Neural progenitor cell (in vitro differentiated cells): ENCODE data around the gene OR6N2. TPM values are rescaled to one million over a fixed set of nuclear protein-coding genes. Genes with fewer than 3 reads are reported as not detected.

Experiments
- DNase-seq: peaks from one replicate; pipeline ENCODE4 v3.0.0-alpha.2; 2016; ENCODE audit warnings: low spot score
- H2AFZ ChIP-seq: fragments of 200-600 bp; sonication (generic); replicated peaks from 2 replicates; pipeline ENCODE4 v1.6.1; 2016; ENCODE audit warnings: antibody characterized with exemption
- H3F3A ChIP-seq: fragments of 200-600 bp; sonication (generic); 2 replicates; pipeline ENCODE4 v1.6.1; 2016; ENCODE audit warnings: antibody characterized with exemption, low read depth
- H3K27ac ChIP-seq: fragments of 200-600 bp; sonication (generic); 2 replicates; pipeline ENCODE4 v1.5.1; 2016; ENCODE audit warnings: mild to moderate bottlenecking
- H3K27me3 ChIP-seq: fragments of 200-600 bp; sonication (generic); 2 replicates; pipeline ENCODE4 v1.6.1; 2016; ENCODE audit warnings: mild to moderate bottlenecking, moderate library complexity
- H3K36me3 ChIP-seq: fragments of 200-600 bp; sonication (generic); 2 replicates; pipeline ENCODE4 v1.5.1; 2016
- H3K4me1 ChIP-seq: fragments of 200-600 bp; sonication (generic); 2 replicates; pipeline ENCODE4 v1.6.1; 2016; ENCODE audit warnings: mixed run types
- H3K4me2 ChIP-seq: fragments of 200-600 bp; sonication (generic); 2 replicates; pipeline ENCODE4 v1.6.1; 2016
- H3K4me3 ChIP-seq: fragments of 200-600 bp; sonication (generic); 2 replicates; pipeline ENCODE4 v1.5.1; 2016
- H3K79me2 ChIP-seq: fragments of 200-600 bp; sonication (generic); 2 replicates; pipeline ENCODE4 v1.6.1; 2016; ENCODE audit warnings: low read depth
- H3K9ac ChIP-seq: fragments of 200-600 bp; sonication (generic); 2 replicates; pipeline ENCODE4 v1.6.1; 2016
- H3K9me3 ChIP-seq: fragments of 200-600 bp; sonication (generic); 2 replicates; pipeline ENCODE4 v1.5.1; 2016; ENCODE audit warnings: low read depth
- H4K20me1 ChIP-seq: fragments of 200-600 bp; sonication (generic); 2 replicates; pipeline ENCODE4 v1.6.1; 2016; ENCODE audit warnings: low read depth
- H3K27ac Mint-ChIP-seq: 3 replicates; pipeline ENCODE4 v1.8.0; 2021; ENCODE audit warnings: mixed read lengths
- H3K27me3 Mint-ChIP-seq: 2 replicates; pipeline ENCODE4 v1.8.0; 2022; ENCODE audit warnings: low read depth, mild to moderate bottlenecking, inconsistent platforms, moderate library complexity, mixed read lengths; ENCODE audit not compliant: insufficient read depth
- H3K36me3 Mint-ChIP-seq: 3 replicates; pipeline ENCODE4 v1.8.0; 2021; ENCODE audit warnings: mixed read lengths
- H3K4me1 Mint-ChIP-seq: 3 replicates; pipeline ENCODE4 v1.8.0; 2021; ENCODE audit warnings: mixed read lengths
- H3K4me3 Mint-ChIP-seq: 3 replicates; pipeline ENCODE4 v1.8.0; 2021; ENCODE audit warnings: mild to moderate bottlenecking, moderate library complexity, mixed read lengths
- H3K9me3 Mint-ChIP-seq: 3 replicates; pipeline ENCODE4 v1.8.0; 2020; ENCODE audit warnings: mixed read lengths
- CTCF ChIP-seq: fragments of 200-600 bp; sonication (generic); IDR thresholded peaks from 2 replicates; pipeline ENCODE4 v1.5.1; 2017; ENCODE audit warnings: antibody characterized with exemption, mild to moderate bottlenecking
- EZH2 ChIP-seq: fragments of 200-600 bp; sonication (generic); IDR thresholded peaks from 2 replicates; pipeline ENCODE4 v1.6.1; 2017; ENCODE audit warnings: antibody characterized with exemption, mild to moderate bottlenecking, moderate library complexity
- EZH2phosphoT487 ChIP-seq: fragments of 200-600 bp; sonication (generic); IDR thresholded peaks from 2 replicates; pipeline ENCODE4 v1.6.1; 2017; ENCODE audit warnings: antibody characterized with exemption
- total RNA-seq: library from RNA; depleted of rRNA; stranded (reverse); fragments of >200 nt; gene quantifications from 2 replicates; pipeline ENCODE4 v1.2.3, GENCODE V29; 2015; ENCODE audit warnings: low replicate concordance

The OR6N2 gene
- total RNA-seq, 1 donor from 2014 or later = not detected

DNA sequence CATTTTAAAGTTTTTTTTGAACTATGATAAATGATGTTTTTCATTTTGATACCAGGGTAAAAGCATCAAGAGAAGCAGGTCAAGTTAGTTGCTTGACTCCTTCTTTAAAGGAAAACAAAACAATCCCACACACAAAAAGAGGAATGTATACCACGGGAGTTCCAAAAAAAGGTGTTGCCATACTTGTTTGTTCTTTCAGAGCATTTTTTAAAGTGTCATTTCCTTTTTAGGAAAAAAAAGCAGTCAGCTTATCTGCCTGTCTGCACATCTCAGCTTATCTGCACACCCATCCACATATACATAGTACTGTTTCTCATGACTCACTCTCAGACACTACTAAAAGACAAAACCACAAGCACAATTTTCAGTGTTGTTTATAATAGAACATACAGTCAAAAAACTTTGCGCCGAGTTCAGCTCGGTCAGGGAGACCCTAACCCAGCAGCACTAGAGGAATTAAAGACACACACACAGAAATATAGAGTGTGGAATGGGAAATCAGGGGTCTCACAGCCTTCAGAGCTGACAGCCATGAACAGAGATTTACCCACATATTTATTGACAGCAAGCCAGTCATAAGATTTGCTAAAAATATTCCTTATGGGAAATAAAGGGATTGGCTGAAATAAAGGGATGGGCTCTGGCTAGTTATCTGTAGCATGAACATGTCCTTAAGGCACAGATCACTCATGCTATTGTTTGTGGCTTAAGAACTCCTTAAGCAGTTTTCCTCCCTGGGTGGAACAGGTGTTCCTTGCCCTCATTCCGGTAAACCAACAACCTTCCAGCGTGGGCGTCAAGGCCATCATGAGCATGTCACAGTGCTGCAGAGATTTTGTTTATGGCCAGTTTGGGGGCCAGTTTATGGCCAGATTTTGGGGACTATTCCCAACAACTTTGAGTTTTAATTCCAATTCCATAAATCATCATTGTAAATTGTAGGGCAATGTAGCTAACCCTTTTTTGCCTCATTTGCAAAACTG is 38.7 kb upstream of the OR6N2 start:
- H3K36me3 ChIP-seq = no peaks in the 10 kb centered on the region
- no peaks in the 10 kb centered on the region for H4K20me1 ChIP-seq
- H3F3A ChIP-seq = no peaks in the 10 kb centered on the region
- H3K4me1 ChIP-seq = no peaks in the 10 kb centered on the region
- H3K27ac Mint-ChIP-seq = no peak overlapping the region
- DNase-seq = no peak
- H3K4me1 Mint-ChIP-seq = no peaks in the 10 kb centered on the region
- H3K79me2 ChIP-seq = no peaks in the 10 kb centered on the region
- H3K4me2 ChIP-seq = no peak overlapping the region
- H3K9me3 Mint-ChIP-seq = no peaks in the 10 kb centered on the region
- no peak overlapping the region for H3K4me3 ChIP-seq
- no peak overlapping the region for H3K27ac ChIP-seq
- H3K27me3 ChIP-seq = no peaks in the 10 kb centered on the region
- no peaks in the 10 kb centered on the region for H3K36me3 Mint-ChIP-seq
- no peaks in the 10 kb centered on the region for H3K9me3 ChIP-seq
- no peak for TF ChIP-seq EZH2phosphoT487
- TF ChIP-seq EZH2 = no peak
- no peak for TF ChIP-seq CTCF
- H3K27me3 Mint-ChIP-seq = no peaks in the 10 kb centered on the region
- no peak overlapping the region for H2AFZ ChIP-seq
- no peak overlapping the region for H3K4me3 Mint-ChIP-seq
- no peak overlapping the region for H3K9ac ChIP-seq

DNA sequence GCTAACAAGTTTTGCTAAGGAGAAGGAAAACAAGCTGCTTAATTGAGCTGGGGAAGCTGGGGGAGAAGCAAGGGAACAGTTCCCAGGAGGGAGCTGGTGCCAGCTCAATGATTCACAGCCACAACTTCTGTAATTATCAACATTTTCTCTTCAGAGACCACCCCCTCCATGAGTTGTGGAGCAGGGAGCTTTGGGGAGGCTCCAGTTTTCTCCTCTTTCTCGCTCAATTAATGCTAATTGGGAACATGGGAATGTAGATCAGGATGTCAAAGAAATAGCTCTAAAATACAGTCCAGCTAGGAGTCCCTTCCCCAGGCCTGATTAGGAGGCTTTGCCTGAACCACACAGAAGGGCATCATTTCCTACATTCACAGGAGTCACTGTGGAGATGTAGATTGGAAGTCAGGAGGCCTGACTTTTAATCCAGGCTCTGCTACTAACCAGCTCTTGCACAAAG is 38.0 kb upstream of the OR6N2 start:
- no peaks in the 10 kb centered on the region for H3K9me3 ChIP-seq
- Mint-ChIP-seq H3K4me3 (no peak overlapping the region), H3K9me3 (no peaks in the 10 kb centered on the region), H3K27ac (no peak overlapping the region), H3K36me3 (no peaks in the 10 kb centered on the region), H3K4me1 (no peaks in the 10 kb centered on the region), H3K27me3 (no peaks in the 10 kb centered on the region)
- no peaks in the 10 kb centered on the region for H4K20me1 ChIP-seq
- H3K9ac ChIP-seq = no peak overlapping the region
- no peak overlapping the region for H2AFZ ChIP-seq
- H3F3A ChIP-seq = no peaks in the 10 kb centered on the region
- H3K4me3 ChIP-seq = no peak overlapping the region
- no peaks in the 10 kb centered on the region for H3K79me2 ChIP-seq
- no peak for TF ChIP-seq EZH2
- TF ChIP-seq CTCF = no peak
- TF ChIP-seq EZH2phosphoT487 = no peak
- H3K27me3 ChIP-seq = no peaks in the 10 kb centered on the region
- no peak overlapping the region for H3K27ac ChIP-seq
- no peaks in the 10 kb centered on the region for H3K4me1 ChIP-seq
- no peak overlapping the region for H3K4me2 ChIP-seq
- no peaks in the 10 kb centered on the region for H3K36me3 ChIP-seq
- DNase-seq = no peak

DNA sequence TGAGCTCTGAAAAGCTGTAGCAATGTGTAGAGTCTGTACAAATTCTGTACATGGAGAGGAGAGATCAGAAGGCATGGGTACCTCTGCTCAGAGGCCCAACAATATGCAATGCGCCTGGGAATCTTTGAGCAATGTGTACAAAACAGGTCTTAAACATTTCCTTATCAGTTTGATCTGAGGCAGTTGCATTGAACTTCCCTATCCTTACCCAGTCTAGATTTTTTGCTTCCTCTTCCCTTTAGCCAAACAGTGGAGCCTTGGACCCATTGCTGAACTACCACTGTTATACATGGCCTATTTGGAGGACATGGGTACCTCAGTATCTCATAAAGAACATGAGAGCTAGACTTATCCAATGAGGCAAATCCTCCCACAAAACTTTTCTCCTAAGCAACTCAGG is 37.6 kb upstream of the OR6N2 start:
- H3K27ac Mint-ChIP-seq = no peak overlapping the region
- no peak overlapping the region for H3K27ac ChIP-seq

More for the DNA sequence above, 37.6 kb upstream of the OR6N2 start:
- no peak for DNase-seq
- H4K20me1 ChIP-seq = no peaks in the 10 kb centered on the region
- H3K4me2 ChIP-seq = no peak overlapping the region
- H3K79me2 ChIP-seq = no peaks in the 10 kb centered on the region
- no peaks in the 10 kb centered on the region for H3K27me3 ChIP-seq
- H3K36me3 ChIP-seq = no peaks in the 10 kb centered on the region
- H3K27me3 Mint-ChIP-seq = no peaks in the 10 kb centered on the region
- H3F3A ChIP-seq = no peaks in the 10 kb centered on the region
- H3K9ac ChIP-seq = no peak overlapping the region
- H3K4me1 Mint-ChIP-seq = no peaks in the 10 kb centered on the region
- TF ChIP-seq EZH2 (no peak), CTCF (no peak), EZH2phosphoT487 (no peak)
- H3K9me3 ChIP-seq = no peaks in the 10 kb centered on the region
- no peaks in the 10 kb centered on the region for H3K9me3 Mint-ChIP-seq
- no peaks in the 10 kb centered on the region for H3K36me3 Mint-ChIP-seq
- no peak overlapping the region for H3K4me3 ChIP-seq
- no peak overlapping the region for H2AFZ ChIP-seq
- no peak overlapping the region for H3K4me3 Mint-ChIP-seq
- H3K4me1 ChIP-seq = no peaks in the 10 kb centered on the region
